H7 (cell line): ENCODE data around the gene ANK2. TPM values are rescaled to one million over a fixed set of nuclear protein-coding genes. Genes with fewer than 3 reads are reported as not detected.

Experiments used
- DNase-seq: peaks from one replicate; pipeline ENCODE4 v3.0.0; 2012
- H3K27me3 ChIP-seq: 2 replicates; pipeline ENCODE4 v1.6.0; 2011; ENCODE audit warnings: mild to moderate bottlenecking, low read length; ENCODE audit not compliant: control insufficient read depth, insufficient read depth
- H3K36me3 ChIP-seq: replicated peaks from 2 replicates; pipeline ENCODE4 v1.5.1; 2011; ENCODE audit warnings: low read length; ENCODE audit not compliant: control insufficient read depth, insufficient read depth
- H3K4me3 ChIP-seq: 2 replicates; pipeline ENCODE4 v1.5.1; 2011; ENCODE audit warnings: low read depth, mild to moderate bottlenecking, control low read depth, low read length, moderate library complexity; ENCODE audit not compliant: insufficient read depth
- total RNA-seq: library from RNA; depleted of rRNA; stranded (reverse); fragments of >200 nt; shearing (Covaris generic); gene quantifications from 2 replicates; pipeline ENCODE4 v1.2.3, GENCODE V29; 2014

The ANK2 gene
- total RNA-seq, 1 experiment from 2014 or later = 13.3 TPM

DNA sequence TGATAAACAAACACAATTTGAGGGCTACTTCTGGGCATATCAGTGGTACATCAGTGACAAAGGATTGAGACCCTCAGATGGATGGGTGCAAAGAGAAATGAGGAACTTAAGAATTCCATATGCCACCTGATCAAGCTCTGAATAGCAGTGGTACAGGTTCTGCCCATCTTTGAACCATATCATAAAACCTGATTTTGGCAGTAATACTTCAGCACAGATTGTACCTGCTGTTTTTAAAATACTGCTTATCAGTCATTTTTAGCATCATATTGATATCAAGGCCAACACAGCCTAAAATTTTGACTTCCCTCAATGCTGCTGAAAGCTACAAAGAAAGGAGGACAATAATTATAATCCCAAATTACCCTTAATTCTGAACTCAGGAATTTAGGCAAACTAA, 41.5 kb downstream of the ANK2 start:
- no peak for DNase-seq
- H3K4me3 ChIP-seq = no peak overlapping the region
- H3K27me3 ChIP-seq = no peaks in the 10 kb centered on the region
- no peaks in the 10 kb centered on the region for H3K36me3 ChIP-seq

GRCh38 chr4:113094331-113094730, 44.9 kb downstream of the ANK2 start:
- Histone ChIP-seq H3K27me3 (no peaks in the 10 kb centered on the region), H3K36me3 (no peaks in the 10 kb centered on the region), H3K4me3 (no peak overlapping the region)
- no peak for DNase-seq

DNA sequence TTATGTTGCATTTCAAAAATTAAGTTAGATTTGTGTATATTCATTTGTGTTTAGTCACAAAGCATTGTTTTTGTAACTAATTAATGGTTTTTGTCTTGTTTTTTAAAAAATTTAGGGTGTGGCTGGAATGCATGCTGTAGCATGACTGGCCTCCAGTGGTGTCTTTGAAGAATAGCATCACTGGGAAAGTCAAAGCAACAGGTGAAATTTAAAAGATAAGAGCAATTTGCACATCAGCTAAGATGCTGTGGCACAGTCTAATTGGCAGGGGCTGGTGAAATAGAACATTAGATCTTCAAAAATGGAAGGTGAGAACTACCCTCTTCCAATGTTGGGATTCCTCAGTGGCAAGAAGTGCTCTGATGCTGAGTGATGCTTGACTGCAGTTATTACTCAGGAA, 45.3 kb downstream of the ANK2 start:
- Histone ChIP-seq H3K36me3 (no peaks in the 10 kb centered on the region), H3K4me3 (no peak overlapping the region), H3K27me3 (no peaks in the 10 kb centered on the region)
- peak; percentile 26 for DNase-seq

GRCh38 chr4:113101669-113102068, 52.2 kb downstream of the ANK2 start:
- Histone ChIP-seq H3K36me3 (no peaks in the 10 kb centered on the region), H3K4me3 (no peak overlapping the region), H3K27me3 (no peaks in the 10 kb centered on the region)
- DNase-seq = no peak

- Histone ChIP-seq H3K4me3 (no peak overlapping the region), H3K27me3 (no peaks in the 10 kb centered on the region), H3K36me3 (no peaks in the 10 kb centered on the region)
- no peak for DNase-seq
Observed at GRCh38 chr4:113103556-113103955, 54.1 kb downstream of the ANK2 start.

DNA sequence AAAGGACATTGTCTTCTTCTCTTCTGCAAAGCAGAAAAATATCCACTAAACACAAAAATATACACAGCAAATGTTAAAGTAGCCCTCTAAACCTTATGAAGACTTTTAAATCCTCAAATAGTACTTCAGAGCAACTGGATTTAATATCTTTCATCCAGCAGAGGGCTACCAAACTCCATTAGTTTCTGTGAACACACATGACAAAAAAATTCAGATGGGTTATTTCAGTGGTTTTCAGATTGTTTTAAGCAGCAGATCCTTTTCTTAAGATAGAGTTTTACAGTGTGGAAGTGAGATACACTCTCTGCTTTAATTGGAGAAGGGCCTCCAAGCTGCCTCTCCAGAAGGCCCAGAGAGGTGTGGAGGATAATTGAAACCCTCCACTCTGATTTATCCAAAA, 56.7 kb downstream of the ANK2 start:
- Histone ChIP-seq H3K27me3 (no peaks in the 10 kb centered on the region), H3K36me3 (no peaks in the 10 kb centered on the region), H3K4me3 (no peak overlapping the region)
- no peak for DNase-seq

DNA sequence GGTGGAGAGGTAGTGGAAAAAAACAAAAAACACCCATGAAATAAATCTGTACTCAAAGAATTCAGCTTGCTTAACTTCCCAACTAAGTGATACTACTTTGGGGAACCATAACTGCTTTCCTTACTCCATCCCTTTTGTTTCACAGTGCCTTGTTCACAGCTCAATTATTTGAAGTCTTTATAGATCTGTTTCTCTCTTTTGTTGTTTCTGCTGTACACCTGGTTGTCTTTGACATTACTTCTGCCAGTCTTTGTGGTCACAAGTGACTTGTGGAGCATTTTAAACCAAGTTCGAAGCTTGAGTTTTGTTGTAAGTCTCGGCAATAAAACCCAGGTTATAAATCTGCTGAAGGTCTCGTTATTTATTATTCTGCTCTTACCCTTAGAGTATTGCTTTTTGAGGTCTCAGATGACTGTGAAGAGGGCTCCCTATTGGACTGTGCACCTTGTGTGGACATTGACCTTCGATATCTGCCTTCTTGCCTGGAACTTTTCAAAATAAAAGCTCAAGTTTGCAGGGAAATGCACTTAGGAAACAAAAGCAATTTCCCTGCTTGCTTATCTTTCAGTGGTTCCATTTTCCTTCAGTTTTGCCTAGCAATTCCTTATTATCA, 59.8 kb downstream of the ANK2 start:
- Histone ChIP-seq H3K4me3 (no peak overlapping the region), H3K36me3 (no peaks in the 10 kb centered on the region), H3K27me3 (no peaks in the 10 kb centered on the region)
- no peak for DNase-seq

- H3K4me3 ChIP-seq = no peak overlapping the region
- no peak for DNase-seq
- H3K36me3 ChIP-seq = no peaks in the 10 kb centered on the region
- H3K27me3 ChIP-seq = no peaks in the 10 kb centered on the region
Observed at GRCh38 chr4:113112338-113112978, 63.0 kb downstream of the ANK2 start.

DNA sequence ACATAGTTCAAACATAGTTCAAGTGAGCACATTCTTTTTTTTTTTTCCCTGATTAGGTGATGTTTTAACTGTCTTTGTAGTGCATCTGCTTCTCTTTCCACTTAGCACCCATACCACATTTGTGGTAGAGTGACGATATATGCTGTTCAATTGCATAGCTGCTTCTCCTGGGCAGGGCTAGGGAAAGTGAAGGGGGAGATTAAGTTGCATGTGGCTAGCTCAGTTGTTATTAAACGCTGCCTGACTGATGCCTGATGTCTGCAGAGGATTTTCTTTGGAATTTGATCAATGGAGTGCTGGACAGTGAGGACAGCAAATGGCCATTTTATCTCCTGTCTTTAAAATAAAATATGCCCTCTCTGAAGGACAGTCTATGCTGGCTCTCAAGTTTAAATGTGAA, 63.7 kb downstream of the ANK2 start:
- Histone ChIP-seq H3K27me3 (no peaks in the 10 kb centered on the region), H3K4me3 (no peak overlapping the region), H3K36me3 (no peaks in the 10 kb centered on the region)
- DNase-seq = no peak

- Histone ChIP-seq H3K36me3 (no peaks in the 10 kb centered on the region), H3K4me3 (no peak overlapping the region), H3K27me3 (no peaks in the 10 kb centered on the region)
- no peak for DNase-seq
Observed at GRCh38 chr4:113114884-113115283, 65.4 kb downstream of the ANK2 start.

GRCh38 chr4:113116414-113117357, 67.2 kb downstream of the ANK2 start:
- DNase-seq = no peak
- no peaks in the 10 kb centered on the region for H3K27me3 ChIP-seq
- H3K36me3 ChIP-seq = no peaks in the 10 kb centered on the region
- H3K4me3 ChIP-seq = no peak overlapping the region

DNA sequence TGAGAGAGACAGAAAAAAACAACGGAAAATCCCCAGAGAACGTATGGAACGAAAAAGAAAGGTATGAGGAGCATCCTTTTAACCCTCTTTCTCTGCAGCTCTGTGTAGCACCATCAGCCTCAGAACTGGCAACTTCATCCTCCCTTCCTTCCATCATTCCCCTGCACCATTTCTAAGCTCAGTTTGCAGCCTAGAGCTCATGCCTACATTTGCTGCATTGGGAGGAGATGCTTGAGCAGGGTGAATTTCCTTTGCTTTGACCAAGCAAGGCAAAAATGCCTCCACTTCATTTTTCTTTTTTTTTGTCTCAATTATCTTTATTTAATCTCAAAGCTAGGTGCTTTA, 67.9 kb downstream of the ANK2 start:
- DNase-seq = no peak
- H3K4me3 ChIP-seq = no peak overlapping the region

DNA sequence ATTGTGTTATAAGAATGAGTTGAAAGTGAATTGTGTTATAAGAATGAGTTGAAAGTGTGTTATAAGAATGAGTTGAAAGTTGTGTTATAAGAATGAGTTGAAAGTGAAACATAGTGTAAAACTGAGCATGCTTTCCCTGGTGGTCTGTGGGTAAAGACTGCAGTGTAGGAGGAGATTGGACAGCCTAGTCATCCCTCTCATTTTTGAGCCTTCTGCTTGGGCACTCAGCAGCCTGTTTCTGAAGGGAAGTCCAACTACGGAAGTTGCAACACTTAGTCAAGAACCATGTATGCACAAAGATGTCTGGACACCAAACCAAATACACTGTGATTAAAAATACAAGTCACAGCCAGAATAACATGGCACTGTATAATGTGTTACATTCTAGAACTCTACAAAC, 72.6 kb downstream of the ANK2 start:
- no peaks in the 10 kb centered on the region for H3K27me3 ChIP-seq
- no peak overlapping the region for H3K4me3 ChIP-seq
- DNase-seq = no peak
- H3K36me3 ChIP-seq = no peaks in the 10 kb centered on the region

More for the DNA sequence above, 67.9 kb downstream of the ANK2 start:
- Histone ChIP-seq H3K36me3 (no peaks in the 10 kb centered on the region), H3K27me3 (no peaks in the 10 kb centered on the region)

DNA sequence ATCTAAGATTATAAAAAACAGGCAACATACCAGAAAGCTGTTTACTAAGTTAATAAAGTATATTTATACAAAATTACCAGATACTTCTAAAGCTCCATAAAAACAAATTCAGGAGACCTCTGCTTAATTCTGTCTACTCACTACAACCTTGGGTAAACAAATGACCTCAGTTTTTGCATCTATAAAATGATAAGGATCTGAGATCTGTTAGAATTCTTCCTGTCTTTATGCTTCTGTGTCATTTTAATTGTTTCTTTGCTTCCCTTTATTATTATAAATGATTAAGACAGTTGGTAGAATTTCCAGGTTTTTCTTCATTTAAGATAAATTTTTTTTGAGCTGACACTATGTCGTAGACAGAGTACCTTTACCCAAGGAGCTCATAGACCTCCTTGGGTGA, 76.0 kb downstream of the ANK2 start:
- no peaks in the 10 kb centered on the region for H3K36me3 ChIP-seq
- H3K27me3 ChIP-seq = no peaks in the 10 kb centered on the region
- no peak overlapping the region for H3K4me3 ChIP-seq
- no peak for DNase-seq

GRCh38 chr4:113131136-113131535, 81.7 kb downstream of the ANK2 start:
- Histone ChIP-seq H3K4me3 (no peak overlapping the region), H3K36me3 (no peaks in the 10 kb centered on the region), H3K27me3 (no peaks in the 10 kb centered on the region)
- no peak for DNase-seq
